Suprapubic skin (tissue), 3 donors: ENCODE results near the gene SPTLC3.

ENCODE experiments used
- EP300 ChIP-seq: sonication (generic); formaldehyde crosslinking; IDR thresholded peaks from one replicate; pipeline ENCODE4 v1.6.1; 2017; ENCODE audit warnings: antibody characterized with exemption
- TF ChIP-seq, protein P1 (sequence below), 2 donors: fragments of 200-600 bp in 1 of 2; fragments of 450-650 bp in 1 of 2; sonication (generic) in 1 of 2; IDR thresholded peaks; one replicate each; pipeline ENCODE4 v1.5.1; 2016 to 2019; ENCODE audit warnings: antibody characterized with exemption in 2 of 2, mild to moderate bottlenecking in 1 of 2, moderate library complexity in 1 of 2

DNA sequence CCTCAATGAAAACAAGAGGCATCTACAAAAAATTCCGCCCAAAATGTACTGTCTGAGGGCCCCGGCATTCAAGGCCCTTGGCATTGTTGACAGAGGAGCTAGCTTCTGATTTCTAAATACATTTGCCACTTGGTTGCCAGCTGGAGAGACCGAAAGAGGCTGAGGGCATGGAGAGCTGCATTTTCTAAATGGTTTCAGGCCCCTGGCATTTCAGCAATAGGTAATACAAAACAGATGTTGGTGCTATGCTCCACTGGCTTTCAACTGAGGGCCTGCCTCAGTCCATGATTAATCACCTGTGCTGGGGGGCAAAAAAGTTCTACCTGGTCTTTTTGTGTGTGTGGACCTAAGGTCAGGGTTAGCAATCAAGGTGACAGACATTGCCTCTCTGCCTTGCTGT, 132.8 kb downstream of the SPTLC3 start:
- TF ChIP-seq, protein P1, sequence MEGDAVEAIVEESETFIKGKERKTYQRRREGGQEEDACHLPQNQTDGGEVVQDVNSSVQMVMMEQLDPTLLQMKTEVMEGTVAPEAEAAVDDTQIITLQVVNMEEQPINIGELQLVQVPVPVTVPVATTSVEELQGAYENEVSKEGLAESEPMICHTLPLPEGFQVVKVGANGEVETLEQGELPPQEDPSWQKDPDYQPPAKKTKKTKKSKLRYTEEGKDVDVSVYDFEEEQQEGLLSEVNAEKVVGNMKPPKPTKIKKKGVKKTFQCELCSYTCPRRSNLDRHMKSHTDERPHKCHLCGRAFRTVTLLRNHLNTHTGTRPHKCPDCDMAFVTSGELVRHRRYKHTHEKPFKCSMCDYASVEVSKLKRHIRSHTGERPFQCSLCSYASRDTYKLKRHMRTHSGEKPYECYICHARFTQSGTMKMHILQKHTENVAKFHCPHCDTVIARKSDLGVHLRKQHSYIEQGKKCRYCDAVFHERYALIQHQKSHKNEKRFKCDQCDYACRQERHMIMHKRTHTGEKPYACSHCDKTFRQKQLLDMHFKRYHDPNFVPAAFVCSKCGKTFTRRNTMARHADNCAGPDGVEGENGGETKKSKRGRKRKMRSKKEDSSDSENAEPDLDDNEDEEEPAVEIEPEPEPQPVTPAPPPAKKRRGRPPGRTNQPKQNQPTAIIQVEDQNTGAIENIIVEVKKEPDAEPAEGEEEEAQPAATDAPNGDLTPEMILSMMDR (IDR thresholded peaks at IDR 0.05) = no peak
- TF ChIP-seq EP300 = no peak
